GM10266 (cell line): Measurements from ENCODE around the gene RBM34.
"Not testable (repeated sequence)": the region's sequence is repeated elsewhere in the genome, so short reads cannot be mapped to it uniquely, and the experiment has no call there.

Experiments used
- DNase-seq: peaks from one replicate; pipeline ENCODE4 v3.0.0; 2012; ENCODE audit errors: extremely low spot score
- CTCF ChIP-seq: IDR thresholded peaks from 2 replicates; pipeline ENCODE4 v1.5.1; 2012; ENCODE audit warnings: mild to moderate bottlenecking, low read depth; ENCODE audit not compliant: control insufficient read depth, insufficient read depth; ENCODE audit errors: missing control alignments

The RBM34 gene

GRCh38 chr1:235098547-235098946 lies 62.5 kb downstream of the RBM34 start:
- DNase-seq: no peak
- TF ChIP-seq CTCF: no peak

GRCh38 chr1:235097501-235097900 lies 63.5 kb downstream of the RBM34 start:
- DNase-seq: not testable (repeated sequence)

GRCh38 chr1:235095938-235096562 lies 65.0 kb downstream of the RBM34 start:
- DNase-seq: no peak
- TF ChIP-seq CTCF: no peak

DNA sequence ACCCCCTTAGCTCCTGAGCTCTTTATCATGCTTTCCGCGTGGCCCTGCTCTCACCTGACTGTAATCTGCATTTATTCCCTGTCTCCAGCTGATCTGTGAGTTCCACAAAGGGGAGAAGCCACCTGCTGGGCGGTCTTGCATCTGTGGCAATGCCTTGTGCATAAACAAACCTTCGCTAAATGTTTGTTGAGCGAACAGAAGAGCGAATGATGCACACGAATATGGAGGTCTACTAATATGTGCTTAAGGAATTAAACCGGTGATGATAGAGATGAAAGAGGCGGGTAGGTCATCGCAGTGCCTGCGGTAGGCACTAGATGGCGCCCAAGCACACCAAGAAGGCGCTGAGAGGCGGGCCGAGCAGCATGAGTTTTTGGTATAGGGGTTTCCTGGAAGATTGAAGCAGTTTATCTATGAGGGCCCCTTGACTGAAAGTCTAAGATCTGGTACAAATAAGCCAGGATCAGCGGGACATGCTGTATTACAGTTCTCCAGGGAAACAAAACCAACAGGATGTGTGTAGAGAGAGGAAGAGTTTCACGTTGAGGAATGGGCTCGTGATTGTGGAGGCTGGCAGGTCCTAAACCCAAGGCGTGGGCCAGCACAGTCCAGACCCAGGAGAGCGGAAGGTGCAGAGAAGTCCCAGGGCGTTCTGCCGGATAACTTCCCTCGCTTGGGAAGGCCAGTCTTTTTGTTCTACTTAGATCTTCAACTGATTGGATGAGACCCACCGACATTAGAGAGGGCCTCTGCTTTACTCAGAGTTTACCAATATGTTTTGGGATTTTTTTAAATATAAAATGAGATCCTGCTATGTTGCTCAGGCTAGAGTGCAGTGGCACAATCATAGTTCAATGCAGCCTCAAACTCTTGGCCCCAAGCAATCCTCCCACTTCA lies 67.1 kb downstream of the RBM34 start:
- peak; percentile 71 for DNase-seq
- peak; percentile 94 for TF ChIP-seq CTCF

DNA sequence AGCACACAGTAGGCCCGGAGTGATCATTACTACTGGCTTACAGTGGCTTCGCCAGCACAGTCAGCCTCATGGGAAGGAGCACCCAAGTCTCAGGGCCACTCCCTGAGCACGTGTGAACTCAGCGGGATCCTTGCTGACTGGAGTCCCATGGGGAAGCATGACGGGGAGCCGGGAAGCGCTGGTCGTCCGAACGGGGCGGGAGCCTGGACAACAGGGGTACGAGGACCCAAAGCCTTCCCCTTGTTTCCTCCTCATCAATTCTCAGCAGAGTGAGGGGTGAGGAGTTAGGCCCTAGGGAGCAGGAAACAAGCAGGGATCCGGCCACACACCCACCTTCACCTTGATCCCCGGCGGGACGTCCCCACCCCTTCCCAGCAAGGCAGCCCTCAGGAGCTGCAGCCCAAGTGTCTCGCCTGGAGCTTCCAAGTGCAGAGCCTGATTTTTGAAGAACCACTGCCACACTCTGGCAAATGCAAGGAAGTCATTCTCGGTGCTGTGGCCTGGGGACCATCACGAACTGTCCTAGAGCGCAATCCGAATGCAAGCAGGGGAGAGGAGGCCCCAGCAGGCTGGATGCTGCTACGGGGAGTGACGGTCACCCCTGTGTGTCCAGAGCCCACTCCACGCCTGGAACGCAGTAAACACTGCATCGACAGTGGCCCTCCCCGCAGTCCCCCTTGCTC lies 67.9 kb downstream of the RBM34 start:
- TF ChIP-seq CTCF: peak; percentile 52
- DNase-seq: no peak

GRCh38 chr1:235092415-235092814 lies 68.6 kb downstream of the RBM34 start:
- not testable (repeated sequence) for DNase-seq

GRCh38 chr1:235092045-235092406 lies 69.0 kb downstream of the RBM34 start:
- DNase-seq: not testable (repeated sequence)

- not testable (repeated sequence) for DNase-seq
Observed at GRCh38 chr1:235091319-235092044, 69.6 kb downstream of the RBM34 start.
